Activated CD4-positive, alpha-beta T cell treated with anti-CD3 and anti-CD28 coated beads, Interleukin-2, amount 10 ng/mL, durations not matched to agents 7 days and 5 days (primary cell): ENCODE measurements around the gene RLF. TPM values are rescaled to one million over a fixed set of nuclear protein-coding genes. Genes with fewer than 3 reads are reported as not detected.

Experiments used
- CTCF ChIA-PET: fragments of 350-600 bp; sonication (Branson Sonifier 250); formaldehyde crosslinking; loops from one replicate; lab custom pipeline; 2021; ENCODE audit warnings: antibody characterized with exemption; lab: Charles Lee
- POLR2A ChIA-PET: fragments of 350-600 bp; sonication (Branson Sonifier 250); formaldehyde crosslinking; loops from one replicate; lab custom pipeline; 2021; ENCODE audit warnings: antibody characterized with exemption; lab: Charles Lee
- DNase-seq: peaks from one replicate; pipeline ENCODE4 v3.0.0-alpha.2; 2020
- H3K27ac Mint-ChIP-seq: one replicate; pipeline ENCODE4 v1.8.0; 2021; ENCODE audit warnings: mild to moderate bottlenecking, moderate library complexity, mixed read lengths
- H3K27me3 Mint-ChIP-seq: one replicate; pipeline ENCODE4 v1.8.0; 2021; ENCODE audit warnings: mixed read lengths
- H3K36me3 Mint-ChIP-seq: one replicate; pipeline ENCODE4 v1.8.0; 2021; ENCODE audit warnings: low read depth, mixed read lengths
- H3K4me1 Mint-ChIP-seq: one replicate; pipeline ENCODE4 v1.8.0; 2021; ENCODE audit warnings: mixed read lengths
- H3K4me3 Mint-ChIP-seq: one replicate; pipeline ENCODE4 v1.8.0; 2021; ENCODE audit warnings: mild to moderate bottlenecking, moderate library complexity, mixed read lengths
- H3K9me3 Mint-ChIP-seq: one replicate; pipeline ENCODE4 v1.8.0; 2021; ENCODE audit warnings: mixed read lengths
- total RNA-seq, 2 experiments: library from RNA; stranded (reverse); gene quantifications; one replicate each; pipeline ENCODE4 v1.2.3, GENCODE V29; 2021

Gene RLF
- total RNA-seq, 2 experiments from 2014 or later = 19.2 to 21.6 TPM

GRCh38 chr1:40245686-40246085, 84.5 kb downstream of the RLF start:
- no peak for DNase-seq
- Mint-ChIP-seq H3K4me3 (no peak overlapping the region), H3K36me3 (peaks cover 6% of the 10 kb centered on the region), H3K27ac (no peak overlapping the region), H3K9me3 (no peaks in the 10 kb centered on the region), H3K27me3 (no peaks in the 10 kb centered on the region), H3K4me1 (peaks cover 27% of the 10 kb centered on the region)
- ChIA-PET POLR2A (no interaction called here), CTCF (no interaction called here)

DNA sequence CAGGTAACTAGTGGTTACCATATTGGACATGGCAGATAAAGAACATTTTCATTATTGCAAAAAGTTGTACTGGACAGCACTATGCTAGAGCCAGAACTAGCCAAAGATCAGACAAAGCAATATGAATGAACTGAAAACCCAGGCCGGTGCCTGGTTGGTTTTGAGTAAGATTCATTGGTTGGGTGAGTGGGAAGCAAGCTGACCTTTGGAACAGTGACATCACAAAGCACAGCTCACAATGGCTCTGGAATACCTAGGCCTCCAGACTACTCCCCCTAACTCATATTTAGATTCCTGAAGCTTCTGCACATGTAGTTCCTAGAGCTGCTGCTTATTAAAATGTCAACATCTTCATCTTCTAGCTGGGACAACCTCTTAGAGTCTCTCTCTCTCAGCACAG, 86.5 kb downstream of the RLF start, which contains the start of gene TMCO2:
TMCO2 (plus strand) TSS at position 283 of the 400 bp plus-strand sequence; CDS start at position 340, 57 bp downstream.
- Mint-ChIP-seq H3K27ac (no peak within 1 kb of the TSS), H3K4me3 (no peak within 1 kb of the TSS), H3K4me1 (peaks cover 28% of the 10 kb centered on the region), H3K9me3 (no peaks in the 10 kb centered on the region), H3K36me3 (no peaks in the 10 kb centered on the region), H3K27me3 (no peaks in the 10 kb centered on the region)
- CTCF ChIA-PET = interaction anchor here (1.0 to 1.5 kb wide), 2 partner anchors 8 to 91 kb away, joined by 3 to 5 read pairs; no protein-coding TSS in a partner anchor
- POLR2A ChIA-PET = no interaction called here
- no peak for DNase-seq

DNA sequence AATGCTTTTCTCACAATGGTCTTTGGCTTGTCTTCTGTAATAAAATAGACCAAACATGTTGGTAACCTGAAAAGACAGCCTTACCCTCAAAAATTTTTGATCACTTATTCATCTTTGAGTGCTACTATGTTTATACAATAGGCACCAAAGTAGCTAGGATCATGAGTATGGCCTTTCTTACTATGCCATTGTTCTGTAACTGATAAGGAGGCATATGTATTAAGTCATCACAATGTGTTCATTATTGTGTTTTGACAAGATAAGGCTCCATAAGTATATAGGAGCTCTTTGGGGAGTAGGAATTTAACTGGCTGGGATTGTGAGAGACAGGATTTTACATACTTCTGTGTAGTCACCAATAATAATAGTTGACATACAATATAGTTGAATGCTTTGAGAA, 87.2 kb downstream of the RLF start:
- Mint-ChIP-seq H3K4me1 (peaks cover 30% of the 10 kb centered on the region), H3K27me3 (no peaks in the 10 kb centered on the region), H3K9me3 (no peaks in the 10 kb centered on the region), H3K27ac (no peak overlapping the region), H3K4me3 (no peak overlapping the region), H3K36me3 (no peaks in the 10 kb centered on the region)
- ChIA-PET CTCF (interaction anchor here (0.5 kb wide), 1 partner anchor 161 kb away, joined by 3 read pairs; no protein-coding TSS in a partner anchor), POLR2A (no interaction called here)
- no peak for DNase-seq

DNA sequence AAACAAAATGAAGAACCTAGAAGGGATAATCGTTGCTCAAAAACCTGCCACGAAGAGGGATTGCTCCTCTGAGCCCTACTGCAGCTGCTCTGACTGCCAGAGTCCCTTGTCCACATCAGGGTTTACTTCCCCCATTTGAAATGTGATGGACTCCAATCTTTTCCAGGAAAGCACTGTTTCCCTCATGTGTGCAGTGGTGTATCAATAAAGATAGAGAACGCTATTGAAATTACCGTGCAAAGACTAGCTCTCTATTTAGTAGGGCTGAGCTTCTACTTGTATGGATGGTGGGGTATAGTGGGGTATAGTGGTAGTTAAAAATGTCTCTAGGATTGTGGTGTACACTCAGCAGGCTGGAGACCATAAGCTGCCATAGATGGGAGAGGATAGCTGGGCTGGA, 90.3 kb downstream of the RLF start:
- Mint-ChIP-seq H3K27me3 (no peaks in the 10 kb centered on the region), H3K9me3 (no peaks in the 10 kb centered on the region), H3K36me3 (peaks cover 11% of the 10 kb centered on the region), H3K4me3 (no peak overlapping the region), H3K27ac (peak overlapping the region; percentile 20), H3K4me1 (peaks cover 35% of the 10 kb centered on the region)
- no peak for DNase-seq
- ChIA-PET POLR2A (no interaction called here), CTCF (no interaction called here)

DNA sequence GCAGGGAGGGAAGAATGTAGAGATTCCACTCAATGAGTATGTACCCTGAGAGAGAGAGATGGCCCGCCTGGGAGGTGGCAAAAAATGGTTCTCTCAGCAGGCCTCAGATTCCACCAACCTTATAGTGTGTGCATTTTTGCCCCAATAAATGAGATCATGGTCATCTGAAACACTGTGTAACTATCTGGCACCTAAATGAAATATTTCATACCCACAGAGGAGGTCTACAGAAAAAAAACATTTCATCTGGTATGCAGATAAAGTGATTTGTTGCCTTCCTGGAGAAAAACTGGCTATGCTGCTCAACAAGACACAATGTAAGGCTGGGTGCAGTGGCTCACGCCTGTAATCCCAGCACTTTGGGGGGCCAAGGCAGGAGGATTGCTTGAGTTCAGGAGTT, 91.4 kb downstream of the RLF start:
- ChIA-PET POLR2A (no interaction called here), CTCF (no interaction called here)
- H3K27ac Mint-ChIP-seq = no peak overlapping the region
- H3K4me3 Mint-ChIP-seq = no peak overlapping the region
- H3K9me3 Mint-ChIP-seq = no peaks in the 10 kb centered on the region
- H3K36me3 Mint-ChIP-seq = peaks cover 11% of the 10 kb centered on the region
- no peak for DNase-seq
- H3K27me3 Mint-ChIP-seq = no peaks in the 10 kb centered on the region
- H3K4me1 Mint-ChIP-seq = peaks cover 39% of the 10 kb centered on the region

DNA sequence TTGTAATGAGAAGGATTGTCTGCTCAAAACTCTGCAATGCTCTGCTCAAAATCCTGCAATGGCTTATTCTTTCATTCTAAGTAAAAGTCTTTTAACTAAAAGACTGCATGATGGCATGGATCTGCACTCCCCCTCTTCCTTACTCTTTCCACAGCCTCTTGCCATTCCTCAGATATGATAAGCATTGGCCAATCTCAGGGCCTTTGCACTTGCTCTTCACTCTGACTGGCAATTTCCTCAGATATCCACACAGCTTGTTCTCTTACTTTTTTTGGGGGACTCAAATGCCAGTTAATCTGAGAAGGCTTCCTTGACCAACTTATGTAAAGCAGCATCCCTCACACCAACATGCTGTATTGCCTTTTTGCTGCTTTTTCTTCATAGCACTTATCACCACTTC, 94.0 kb downstream of the RLF start:
- Mint-ChIP-seq H3K9me3 (no peaks in the 10 kb centered on the region), H3K36me3 (peaks cover 15% of the 10 kb centered on the region), H3K4me1 (peaks cover 53% of the 10 kb centered on the region), H3K27me3 (no peaks in the 10 kb centered on the region), H3K4me3 (no peak overlapping the region), H3K27ac (no peak overlapping the region)
- POLR2A ChIA-PET = no interaction called here
- CTCF ChIA-PET = interaction anchor here (1.5 kb wide), 1 partner anchor 15 kb away, joined by 5 read pairs; no protein-coding TSS in a partner anchor
- no peak for DNase-seq

DNA sequence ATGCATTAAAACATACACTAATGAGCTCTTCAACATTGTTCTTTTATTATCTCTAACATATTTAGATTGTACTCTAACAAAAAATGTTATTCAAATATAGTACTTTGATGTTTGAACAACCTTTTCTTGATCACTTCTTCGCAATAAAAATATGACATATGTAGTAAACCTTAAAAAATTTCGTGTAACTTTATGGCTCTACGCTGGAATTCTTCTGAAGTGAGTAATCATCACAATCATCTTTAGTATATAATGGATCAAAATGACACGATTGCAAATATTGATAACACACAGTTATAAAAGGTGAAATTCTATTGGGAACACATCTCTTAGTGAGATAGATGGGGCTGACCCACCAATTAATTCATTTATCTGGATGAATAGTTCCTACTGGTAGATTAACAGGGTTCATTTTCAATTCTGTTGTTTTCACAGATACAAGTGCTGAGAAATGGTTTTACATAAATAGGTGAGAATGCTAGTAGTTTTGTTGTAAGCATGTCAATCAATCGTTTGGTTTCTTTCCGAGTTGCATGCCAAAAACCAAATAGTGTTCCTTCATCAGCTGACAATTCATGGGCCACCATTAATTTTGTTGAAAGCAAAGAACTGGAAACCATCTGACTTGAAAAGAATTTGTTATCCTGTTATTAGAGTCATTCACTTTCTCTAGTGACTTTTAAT, 95.4 kb downstream of the RLF start:
- Mint-ChIP-seq H3K9me3 (no peaks in the 10 kb centered on the region), H3K4me3 (peak overlapping the region; percentile 88), H3K27me3 (no peaks in the 10 kb centered on the region), H3K36me3 (peaks cover 28% of the 10 kb centered on the region), H3K27ac (peak overlapping the region; percentile 100), H3K4me1 (peaks cover 57% of the 10 kb centered on the region)
- CTCF ChIA-PET = interaction anchor here (1.2 to 1.5 kb wide), 3 partner anchors 9 to 104 kb away, joined by 3 to 5 read pairs (median 5); partner anchors contain the start of gene TMCO2
- no peak for DNase-seq
- POLR2A ChIA-PET = no interaction called here

DNA sequence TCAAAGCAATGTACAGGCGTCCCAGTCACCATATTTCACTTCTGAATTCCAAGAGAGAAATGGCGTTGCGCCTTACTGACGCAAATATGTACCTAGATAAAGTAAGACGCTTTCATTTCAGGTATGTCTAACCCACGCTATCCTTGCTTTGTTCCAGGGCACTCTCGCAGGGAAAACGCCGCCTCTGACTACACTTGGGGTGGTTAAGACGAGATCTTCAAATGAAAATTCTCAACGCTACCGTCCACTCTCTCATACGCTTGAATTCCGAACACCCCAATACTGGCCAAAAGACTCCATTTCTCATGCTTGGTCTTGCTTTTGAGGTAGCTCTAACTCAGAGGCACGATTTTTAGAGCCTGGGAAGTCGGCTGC, 96.1 kb downstream of the RLF start:
- no peak for DNase-seq
- POLR2A ChIA-PET = interaction anchor here (1.0 kb wide), 1 partner anchor 15 kb away, joined by 3 read pairs; no protein-coding TSS in a partner anchor
- H3K36me3 Mint-ChIP-seq = peaks cover 35% of the 10 kb centered on the region
- no peaks in the 10 kb centered on the region for H3K27me3 Mint-ChIP-seq
- CTCF ChIA-PET = interaction anchor here (0.6 to 1.4 kb wide), 6 partner anchors 20 to 104 kb away, joined by 3 read pairs; no protein-coding TSS in a partner anchor
- peak overlapping the region; percentile 88 for H3K4me3 Mint-ChIP-seq
- peak overlapping the region; percentile 100 for H3K27ac Mint-ChIP-seq
- no peaks in the 10 kb centered on the region for H3K9me3 Mint-ChIP-seq
- H3K4me1 Mint-ChIP-seq = peaks cover 53% of the 10 kb centered on the region

GRCh38 chr1:40257688-40258444, 96.7 kb downstream of the RLF start, which contains the start of gene ZMPSTE24:
TSS of gene ZMPSTE24 (plus strand) at chr1:40258236. CDS start at chr1:40258272, 36 bp downstream.
- Mint-ChIP-seq H3K4me1 (peaks cover 52% of the 10 kb centered on the region), H3K27me3 (no peaks in the 10 kb centered on the region), H3K4me3 (peak within 1 kb of the TSS; percentile 88), H3K9me3 (no peaks in the 10 kb centered on the region), H3K36me3 (peaks cover 39% of the 10 kb centered on the region), H3K27ac (peak within 1 kb of the TSS; percentile 100)
- POLR2A ChIA-PET = interaction anchor here (1.0 kb wide), 1 partner anchor 16 kb away, joined by 3 read pairs; no protein-coding TSS in a partner anchor
- DNase-seq = peak; percentile 98
- CTCF ChIA-PET = interaction anchor here (0.6 to 1.4 kb wide), 6 partner anchors 19 to 105 kb away, joined by 3 read pairs; no protein-coding TSS in a partner anchor

- Mint-ChIP-seq H3K27me3 (no peaks in the 10 kb centered on the region), H3K36me3 (peaks cover 45% of the 10 kb centered on the region), H3K4me3 (peak overlapping the region; percentile 88), H3K9me3 (no peaks in the 10 kb centered on the region), H3K4me1 (peaks cover 55% of the 10 kb centered on the region), H3K27ac (peak overlapping the region; percentile 100)
- no peak for DNase-seq
- ChIA-PET CTCF (interaction anchor here (1.0 kb wide), 1 partner anchor 19 kb away, joined by 3 read pairs; no protein-coding TSS in a partner anchor), POLR2A (interaction anchor here (1.0 kb wide), 1 partner anchor 16 kb away, joined by 3 read pairs; no protein-coding TSS in a partner anchor)
Observed at GRCh38 chr1:40258445-40258769, 97.2 kb downstream of the RLF start.

GRCh38 chr1:40264354-40264781, 103.2 kb downstream of the RLF start:
- CTCF ChIA-PET = interaction anchor here (1.4 kb wide), 1 partner anchor 74 kb away, joined by 3 read pairs; no protein-coding TSS in a partner anchor
- Mint-ChIP-seq H3K27ac (no peak overlapping the region), H3K27me3 (no peaks in the 10 kb centered on the region), H3K4me1 (peaks cover 34% of the 10 kb centered on the region), H3K36me3 (peaks cover 45% of the 10 kb centered on the region), H3K9me3 (no peaks in the 10 kb centered on the region), H3K4me3 (no peak overlapping the region)
- DNase-seq = no peak
- POLR2A ChIA-PET = no interaction called here

DNA sequence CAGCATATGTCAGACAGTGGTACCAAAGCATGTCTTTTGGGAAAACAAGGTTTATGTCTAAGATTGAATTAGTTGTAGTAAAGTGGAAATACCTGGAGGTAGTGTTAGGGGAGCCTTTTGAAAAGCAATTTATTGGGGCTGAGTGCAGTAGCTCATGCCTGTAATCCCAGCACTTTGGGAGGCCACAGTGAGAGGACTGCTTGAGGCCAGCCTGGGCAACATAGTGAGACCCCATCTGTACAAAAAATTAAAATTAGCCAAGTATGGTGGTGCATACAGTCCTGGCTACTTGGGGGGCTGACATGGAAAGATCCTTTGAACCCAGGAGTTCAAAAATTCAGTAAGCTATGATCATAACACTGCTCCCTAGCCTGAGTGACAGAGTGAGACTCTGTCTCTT, 104.1 kb downstream of the RLF start:
- CTCF ChIA-PET = no interaction called here
- peaks cover 48% of the 10 kb centered on the region for H3K36me3 Mint-ChIP-seq

More for the DNA sequence above, 104.1 kb downstream of the RLF start:
- POLR2A ChIA-PET = no interaction called here
- no peak overlapping the region for H3K4me3 Mint-ChIP-seq
- no peak overlapping the region for H3K27ac Mint-ChIP-seq
- no peaks in the 10 kb centered on the region for H3K27me3 Mint-ChIP-seq
- H3K9me3 Mint-ChIP-seq = no peaks in the 10 kb centered on the region
- DNase-seq = no peak
- peaks cover 26% of the 10 kb centered on the region for H3K4me1 Mint-ChIP-seq
